ENCODE measurements around the gene DDX52. TPM values are rescaled to one million over a fixed set of nuclear protein-coding genes. Genes with fewer than 3 reads are reported as not detected.

The DDX52 gene
- total and polyA plus RNA-seq, 2 of the 13 experiments (the other 11 are each of a cell fraction or from before 2014, with no cell fraction given), result 8.9 to 36.1 TPM

- TF ChIP-seq, protein P1, sequence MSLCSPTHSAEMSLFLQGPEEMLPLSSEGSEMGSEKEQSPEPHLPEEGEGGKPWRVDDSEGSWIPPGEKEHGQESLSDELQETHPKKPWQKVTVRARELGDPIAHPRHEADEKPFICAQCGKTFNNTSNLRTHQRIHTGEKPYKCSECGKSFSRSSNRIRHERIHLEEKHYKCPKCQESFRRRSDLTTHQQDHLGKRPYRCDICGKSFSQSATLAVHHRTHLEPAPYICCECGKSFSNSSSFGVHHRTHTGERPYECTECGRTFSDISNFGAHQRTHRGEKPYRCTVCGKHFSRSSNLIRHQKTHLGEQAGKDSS (CRISPR knock-in tag; IDR thresholded peaks at IDR 0.05; ENCODE audit: borderline replicate concordance, low read depth), result no peak
- no peak for TF ChIP-seq MBD4 (IDR thresholded peaks at IDR 0.05; ENCODE audit: borderline replicate concordance, low read length)
- TF ChIP-seq, protein P2, sequence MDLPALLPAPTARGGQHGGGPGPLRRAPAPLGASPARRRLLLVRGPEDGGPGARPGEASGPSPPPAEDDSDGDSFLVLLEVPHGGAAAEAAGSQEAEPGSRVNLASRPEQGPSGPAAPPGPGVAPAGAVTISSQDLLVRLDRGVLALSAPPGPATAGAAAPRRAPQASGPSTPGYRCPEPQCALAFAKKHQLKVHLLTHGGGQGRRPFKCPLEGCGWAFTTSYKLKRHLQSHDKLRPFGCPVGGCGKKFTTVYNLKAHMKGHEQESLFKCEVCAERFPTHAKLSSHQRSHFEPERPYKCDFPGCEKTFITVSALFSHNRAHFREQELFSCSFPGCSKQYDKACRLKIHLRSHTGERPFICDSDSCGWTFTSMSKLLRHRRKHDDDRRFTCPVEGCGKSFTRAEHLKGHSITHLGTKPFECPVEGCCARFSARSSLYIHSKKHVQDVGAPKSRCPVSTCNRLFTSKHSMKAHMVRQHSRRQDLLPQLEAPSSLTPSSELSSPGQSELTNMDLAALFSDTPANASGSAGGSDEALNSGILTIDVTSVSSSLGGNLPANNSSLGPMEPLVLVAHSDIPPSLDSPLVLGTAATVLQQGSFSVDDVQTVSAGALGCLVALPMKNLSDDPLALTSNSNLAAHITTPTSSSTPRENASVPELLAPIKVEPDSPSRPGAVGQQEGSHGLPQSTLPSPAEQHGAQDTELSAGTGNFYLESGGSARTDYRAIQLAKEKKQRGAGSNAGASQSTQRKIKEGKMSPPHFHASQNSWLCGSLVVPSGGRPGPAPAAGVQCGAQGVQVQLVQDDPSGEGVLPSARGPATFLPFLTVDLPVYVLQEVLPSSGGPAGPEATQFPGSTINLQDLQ (CRISPR knock-in tag; IDR thresholded peaks at IDR 0.05), result no peak
These were observed 68.8 kb downstream of the DDX52 start (continued) for GRCh38 chr17:37574427-37574826.

DNA sequence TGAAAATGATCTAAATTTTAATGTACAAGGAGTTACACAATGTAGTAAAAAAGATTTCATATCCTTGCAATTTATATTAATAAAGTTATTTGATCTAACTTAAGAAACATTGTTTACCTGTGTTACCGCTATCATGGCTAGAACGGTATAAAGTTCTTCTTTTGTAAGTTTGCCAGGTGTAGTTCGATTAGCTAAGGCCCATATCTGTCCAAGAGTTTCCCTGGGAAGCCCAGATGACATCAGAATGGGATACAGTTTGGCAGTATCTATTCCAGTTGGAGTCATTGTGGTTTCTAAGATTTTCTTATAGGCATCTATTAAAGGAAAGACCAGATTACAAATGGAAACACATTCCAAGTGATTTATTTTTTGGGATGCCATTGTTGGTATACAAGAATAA is 71.6 kb downstream of the DDX52 start:
- H3K36me3 ChIP-seq (replicated peaks in 1 of 2; ENCODE audit: control insufficient read depth in 1 of 2, insufficient read depth in 2 of 2, low read length in 2 of 2), result peaks cover 7 to 58% of the 10 kb centered on the region in 2 experiments
- H3K79me2 ChIP-seq (ENCODE audit: insufficient read depth, low read length), result no peaks in the 10 kb centered on the region
- TF ChIP-seq ELF1 (CRISPR knock-in tag; IDR thresholded peaks at IDR 0.05), result no peak
- no peak for TF ChIP-seq SRSF9 (IDR thresholded peaks at IDR 0.05; ENCODE audit: borderline replicate concordance, insufficient read depth, low read depth, low read length, poor library complexity, severe bottlenecking)
- TF ChIP-seq MED1 (CRISPR knock-in tag; IDR thresholded peaks at IDR 0.05), result no peak
- intact Hi-C loops (cut with micrococcal nuclease; ENCODE audit: unreplicated experiment), result loop anchor here (2.0 to 5.0 kb wide), 2 partner anchors 45 to 199 kb away; no protein-coding TSS in a partner anchor
- WGBS (ENCODE audit: low lambda C conversion rate), result 91% methylated on average over 3 of the region's 3 CpGs
- FAIRE-seq (no peak), ATAC-seq (no peak), DNase-seq (ENCODE audit: low spot score) (no peak)
- H3K27ac ChIP-seq (ENCODE audit: extremely low read length, insufficient read depth, low read length), result no peak overlapping the region
- in situ Hi-C loops (cut with HindIII; ENCODE audit: extremely low pct_ligation_motif_present, low pct_unique_long_range_greater_than_20kb), result no loop called here
- no peaks in the 10 kb centered on the region for H3K27me3 ChIP-seq (ENCODE audit: control insufficient read depth in 1 of 2, insufficient read depth in 2 of 2, low read length in 2 of 2)
- no peak overlapping the region for H2AFZ ChIP-seq (ENCODE audit: low read length)
- no peaks in the 10 kb centered on the region for H4K20me1 ChIP-seq (ENCODE audit: insufficient read depth, low read length)
- H3K9ac ChIP-seq (ENCODE audit: insufficient read depth, low read depth, low read length), result no peak overlapping the region
- H3K4me1 ChIP-seq (ENCODE audit: insufficient read depth, low read length), result no peaks in the 10 kb centered on the region
- H3K4me2 ChIP-seq (ENCODE audit: low read depth, low read length), result no peak overlapping the region
- ChIA-PET POLR2A (no interaction called here), CTCF (ENCODE audit: low intra/inter-chr PET ratio, low total read pairs) (interaction anchor here (1.2 kb wide), 1 partner anchor 198 kb away, joined by 4 read pairs; no protein-coding TSS in a partner anchor)
- H3K4me3 ChIP-seq (replicated peaks in 1 of 3; ENCODE audit: insufficient read depth in 1 of 3, low read depth in 2 of 3, low read length in 3 of 3), result no peak overlapping the region
- BruUV-seq (replicated peaks), result no TSS peak
- H3K9me3 ChIP-seq (ENCODE audit: low read length), result no peaks in the 10 kb centered on the region

All from HepG2 (cell line).